Upper lobe of left lung (tissue), 4 donors: ENCODE results near the gene UBE2S.

Source experiments
- EP300 ChIP-seq, 4 donors: sonication (generic); formaldehyde crosslinking; IDR thresholded peaks; one replicate each; pipeline ENCODE4 v1.5.1; 2017; ENCODE audit warnings: antibody characterized with exemption in 4 of 4, control low read depth in 2 of 4
- TF ChIP-seq, protein P1 (sequence below), 6 experiments: fragments of 450-650 bp in 4 of 6; fragments of 200-600 bp in 2 of 6; sonication (generic) in 2 of 6; IDR thresholded peaks; one replicate each; pipeline ENCODE4 v1.5.1; 2016 to 2019; ENCODE audit warnings: antibody characterized with exemption in 6 of 6

DNA sequence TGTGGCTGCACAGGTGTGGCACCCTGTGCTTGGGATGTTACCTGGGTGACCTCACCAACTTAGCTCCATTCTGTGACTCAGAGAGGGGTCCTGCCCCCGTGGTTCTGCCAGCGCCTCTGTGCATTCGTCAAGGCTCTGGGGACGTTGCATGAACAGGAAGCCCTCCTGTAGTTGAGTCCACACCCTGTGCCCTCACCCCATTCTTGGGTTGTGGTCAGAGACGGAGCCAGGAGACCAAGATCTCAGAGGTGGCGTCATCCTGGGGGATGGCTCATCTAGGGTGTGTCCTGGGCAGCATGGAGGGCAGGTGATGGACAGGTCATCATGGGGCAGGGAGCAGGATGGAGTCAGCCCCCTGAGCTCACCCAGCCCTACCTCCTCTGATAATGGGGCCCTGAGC is 55.5 kb downstream of the UBE2S start:
- TF ChIP-seq, protein P1, sequence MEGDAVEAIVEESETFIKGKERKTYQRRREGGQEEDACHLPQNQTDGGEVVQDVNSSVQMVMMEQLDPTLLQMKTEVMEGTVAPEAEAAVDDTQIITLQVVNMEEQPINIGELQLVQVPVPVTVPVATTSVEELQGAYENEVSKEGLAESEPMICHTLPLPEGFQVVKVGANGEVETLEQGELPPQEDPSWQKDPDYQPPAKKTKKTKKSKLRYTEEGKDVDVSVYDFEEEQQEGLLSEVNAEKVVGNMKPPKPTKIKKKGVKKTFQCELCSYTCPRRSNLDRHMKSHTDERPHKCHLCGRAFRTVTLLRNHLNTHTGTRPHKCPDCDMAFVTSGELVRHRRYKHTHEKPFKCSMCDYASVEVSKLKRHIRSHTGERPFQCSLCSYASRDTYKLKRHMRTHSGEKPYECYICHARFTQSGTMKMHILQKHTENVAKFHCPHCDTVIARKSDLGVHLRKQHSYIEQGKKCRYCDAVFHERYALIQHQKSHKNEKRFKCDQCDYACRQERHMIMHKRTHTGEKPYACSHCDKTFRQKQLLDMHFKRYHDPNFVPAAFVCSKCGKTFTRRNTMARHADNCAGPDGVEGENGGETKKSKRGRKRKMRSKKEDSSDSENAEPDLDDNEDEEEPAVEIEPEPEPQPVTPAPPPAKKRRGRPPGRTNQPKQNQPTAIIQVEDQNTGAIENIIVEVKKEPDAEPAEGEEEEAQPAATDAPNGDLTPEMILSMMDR (IDR thresholded peaks at IDR 0.05) = no peak
- TF ChIP-seq EP300 (IDR thresholded peaks at IDR 0.05) = no peak
